Fibroblast of gingiva (primary cell): ENCODE results near the gene HOXA11.

Experiments used
- DNase-seq: peaks from one replicate; pipeline ENCODE4 v3.0.0-alpha.2; 2011; ENCODE audit warnings: low read depth

The HOXA11 gene

DNA sequence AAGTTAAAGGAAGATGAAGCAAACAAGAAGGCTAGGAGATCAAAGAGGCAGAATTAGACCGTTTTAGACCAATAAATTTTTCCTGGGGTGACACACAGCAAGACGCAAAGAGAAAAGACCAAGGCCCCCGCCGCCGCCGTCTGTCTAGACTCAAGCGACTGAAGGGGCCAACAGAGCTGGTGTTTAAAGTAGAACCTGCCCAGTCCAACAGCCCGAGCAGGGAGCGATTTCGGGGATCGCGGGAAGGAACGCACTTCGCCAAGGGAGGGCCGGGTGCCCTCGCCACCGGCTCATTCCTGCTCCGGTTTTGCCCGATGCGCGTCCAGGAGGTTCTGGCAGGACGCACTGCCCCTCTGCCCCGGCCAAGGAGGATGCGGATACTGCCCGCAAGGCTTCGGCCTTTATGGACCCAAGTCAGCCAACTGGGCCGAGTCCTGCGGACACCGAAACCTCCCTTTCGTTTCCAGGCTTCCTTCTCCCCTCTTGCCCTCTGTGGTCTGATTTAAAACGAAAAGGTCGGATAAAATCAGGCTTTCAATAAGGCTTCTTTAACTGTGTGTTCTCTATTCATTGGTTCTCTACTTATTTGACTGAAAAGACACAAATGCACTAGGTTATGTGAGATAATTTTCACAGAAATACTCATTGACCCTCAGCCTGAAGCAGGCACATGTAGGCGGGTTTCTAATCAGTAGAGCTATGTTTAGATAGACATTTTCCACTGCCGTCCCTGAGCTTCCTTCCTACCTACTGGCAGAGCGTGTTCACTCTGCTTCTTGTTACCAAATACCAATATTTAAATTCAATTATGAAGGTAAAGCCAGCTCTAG is 26.4 kb downstream of the HOXA11 start:
- no peak for DNase-seq

DNA sequence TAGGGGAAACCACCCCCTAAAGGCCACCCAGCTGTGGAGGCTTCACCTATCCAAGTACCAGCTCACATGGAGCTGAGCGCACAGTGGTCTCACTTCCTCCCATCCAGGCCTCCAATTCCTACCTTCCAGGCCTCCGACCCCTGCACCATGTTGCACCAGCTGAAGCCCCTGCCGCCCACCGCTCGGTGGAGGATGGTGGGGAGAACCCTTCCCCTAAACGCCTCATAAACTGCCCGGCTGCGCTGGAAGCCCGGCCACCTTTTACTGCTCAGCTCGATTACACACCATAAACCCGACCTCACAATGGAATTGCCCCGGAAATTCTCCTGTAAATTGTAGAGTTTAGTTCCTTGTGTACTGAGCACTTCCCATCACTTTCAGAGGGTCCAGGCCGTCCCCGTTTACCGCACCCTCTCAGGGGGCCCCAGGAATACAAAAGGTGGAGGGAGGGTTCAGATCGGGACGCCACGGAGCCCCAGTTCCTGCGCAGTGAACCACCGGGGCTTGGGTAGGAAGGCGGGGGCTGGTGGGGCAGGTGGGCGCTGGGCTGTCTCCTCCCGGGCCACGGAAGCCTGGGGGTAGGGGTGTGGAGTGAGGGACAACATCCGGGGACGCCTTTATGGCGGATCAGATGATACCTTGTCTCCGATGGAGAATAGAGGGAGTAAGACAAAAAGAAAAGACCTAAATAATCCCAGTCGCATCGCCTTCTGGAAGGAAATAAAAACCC is 27.2 kb downstream of the HOXA11 start:
- no peak for DNase-seq

DNA sequence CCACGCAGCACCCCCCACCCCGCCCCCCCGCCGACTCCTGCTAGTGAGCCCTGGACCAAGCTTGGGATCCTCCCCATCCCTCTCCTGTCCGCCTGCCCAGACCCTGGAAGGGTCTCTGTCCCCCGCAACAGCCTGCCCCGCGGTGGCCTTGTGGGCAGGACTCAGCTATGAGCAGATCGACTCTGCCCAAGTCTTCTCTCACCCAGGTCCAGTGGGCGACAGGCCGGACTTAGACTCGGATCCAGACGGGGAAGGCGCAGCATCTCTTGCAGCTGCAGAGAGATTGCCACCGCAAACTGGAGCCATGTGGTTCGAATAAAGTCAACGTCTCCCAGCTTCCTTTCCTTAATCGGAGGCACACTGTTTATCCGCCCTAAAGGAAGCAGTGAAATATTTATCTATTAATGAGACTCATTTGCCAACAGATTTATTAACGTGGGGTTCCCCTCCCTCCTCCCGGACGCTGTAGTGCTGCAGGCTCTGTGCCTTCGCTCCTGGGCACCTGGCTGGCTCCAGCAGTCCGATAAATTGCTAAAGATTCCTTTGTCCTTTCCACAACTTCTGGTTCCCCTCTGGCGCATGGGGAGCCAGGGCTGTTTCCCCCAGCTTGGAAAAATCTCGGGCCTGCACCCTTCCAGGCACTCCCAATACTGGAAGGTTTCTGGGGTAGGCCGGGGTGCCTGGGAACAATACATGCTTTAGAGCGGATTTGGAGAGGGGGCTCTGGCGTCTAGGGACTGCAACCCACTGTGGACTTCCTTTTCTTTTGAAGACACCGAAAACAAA is 27.9 kb downstream of the HOXA11 start:
- no peak for DNase-seq

DNA sequence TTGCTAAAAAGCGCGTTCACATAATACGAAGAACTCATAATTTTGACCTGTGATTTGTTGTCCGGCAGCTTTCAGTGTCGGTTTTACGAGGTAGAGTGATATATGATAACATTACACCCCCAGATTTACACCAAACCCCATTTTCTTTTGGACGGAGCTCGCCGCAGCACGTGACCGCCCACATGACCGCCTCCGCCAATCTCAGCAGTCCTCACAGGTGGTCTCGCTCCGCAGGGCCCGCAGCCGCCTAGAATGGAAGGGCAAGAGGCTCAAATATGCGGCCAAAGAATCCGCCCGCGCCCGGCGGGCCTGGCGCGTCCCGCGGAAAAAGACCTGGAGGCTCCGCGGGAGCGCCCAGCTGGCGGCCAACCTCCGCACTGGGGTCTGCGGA is 28.5 kb downstream of the HOXA11 start, which contains the start of gene HOXA7:
Gene HOXA7, minus strand, starts transcription at position 168 of the 391 bp plus-strand sequence. Its CDS starts 130 bp downstream, at position 38.
- DNase-seq, result no peak

DNA sequence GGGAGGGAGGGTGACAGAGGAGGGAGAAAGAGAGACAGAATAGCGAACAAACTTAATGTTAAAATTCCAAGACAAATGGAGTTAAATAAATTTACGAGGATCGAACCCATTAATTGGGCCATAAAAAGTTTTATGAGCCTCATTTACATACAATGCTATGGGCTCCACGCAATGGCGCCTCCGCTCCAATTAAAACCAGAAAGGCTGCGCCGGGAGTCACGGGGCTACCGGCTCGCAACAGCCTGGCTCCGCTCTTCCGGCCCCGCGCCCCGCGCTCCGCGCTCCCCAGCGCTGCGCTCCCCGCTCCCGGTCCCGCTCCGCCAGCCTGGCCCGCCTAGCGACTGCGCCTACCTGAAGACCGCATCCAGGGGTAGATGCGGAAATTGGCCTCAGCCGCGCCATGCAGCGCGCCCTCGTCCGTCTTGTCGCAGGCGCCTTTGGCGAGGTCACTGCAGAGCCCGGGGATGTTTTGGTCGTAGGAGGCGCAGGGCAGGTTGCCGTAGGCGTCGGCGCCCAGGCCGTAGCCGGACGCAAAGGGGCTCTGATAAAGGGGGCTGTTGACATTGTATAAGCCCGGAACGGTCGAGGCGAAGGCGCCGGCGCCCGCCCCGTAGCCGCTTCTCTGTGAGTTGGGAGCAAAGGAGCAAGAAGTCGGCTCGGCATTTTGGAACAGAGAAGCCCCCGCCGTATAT is 29.1 kb downstream of the HOXA11 start:
- DNase-seq, result no peak

DNA sequence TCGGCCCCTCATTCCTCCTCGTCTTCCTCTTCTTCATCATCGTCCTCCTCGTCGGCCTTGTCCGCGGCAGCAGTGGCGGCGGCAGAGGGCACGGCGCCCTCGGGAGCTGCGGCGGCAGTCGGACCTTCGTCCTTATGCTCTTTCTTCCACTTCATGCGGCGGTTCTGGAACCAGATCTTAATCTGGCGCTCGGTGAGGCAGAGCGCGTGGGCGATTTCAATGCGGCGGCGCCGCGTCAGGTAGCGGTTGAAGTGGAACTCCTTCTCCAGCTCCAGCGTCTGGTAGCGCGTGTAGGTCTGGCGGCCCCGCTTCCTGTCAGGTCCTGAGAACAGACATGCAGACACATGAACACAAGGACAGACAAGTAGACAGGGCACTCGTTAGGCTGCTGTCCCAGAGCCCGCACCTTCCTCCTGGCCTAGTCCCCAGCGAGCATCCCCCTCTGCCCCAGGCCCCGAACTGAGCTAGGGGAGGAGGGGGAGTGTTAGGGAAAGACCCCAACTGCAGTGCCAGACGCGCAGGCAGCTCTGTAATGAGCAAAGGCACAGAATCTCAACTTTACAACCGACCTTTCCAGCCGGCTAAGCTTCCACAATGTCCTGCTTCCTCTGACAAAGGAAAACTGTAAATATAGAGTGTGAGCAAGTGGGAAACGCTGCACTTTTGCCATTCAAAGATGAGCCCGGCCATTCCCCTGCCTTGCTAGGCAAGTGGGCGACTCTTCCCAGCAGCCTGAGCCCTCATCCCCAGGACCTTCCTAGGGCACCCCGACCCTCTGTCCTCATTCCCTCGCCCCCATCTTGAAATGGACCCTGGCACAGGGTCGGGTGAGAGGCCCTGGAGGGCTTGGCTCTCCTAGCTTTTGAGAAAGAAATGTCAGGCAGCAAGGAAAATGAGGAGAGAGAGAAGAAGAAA is 29.9 kb downstream of the HOXA11 start:
- DNase-seq, result no peak

DNA sequence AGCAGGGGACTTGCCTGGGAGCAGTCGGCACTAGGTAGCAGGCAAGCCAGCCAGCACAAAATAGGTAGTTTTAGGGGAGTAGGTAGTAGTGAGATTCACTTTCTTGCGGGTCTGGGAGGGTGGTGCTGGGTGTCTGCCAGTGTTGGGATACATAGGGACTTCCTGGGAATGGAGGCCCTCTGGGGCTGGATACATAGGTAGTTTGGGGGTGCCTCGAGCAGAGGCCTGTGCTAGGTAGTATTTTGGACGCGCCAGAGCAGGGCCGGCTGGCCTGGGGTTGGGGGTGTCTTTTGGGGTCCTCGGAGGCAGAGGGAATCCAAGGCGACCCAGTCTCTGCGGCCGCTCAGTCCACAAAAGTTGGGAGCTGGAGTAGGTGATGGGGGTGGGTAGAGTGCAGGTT is 30.7 kb downstream of the HOXA11 start:
- no peak for DNase-seq

DNA sequence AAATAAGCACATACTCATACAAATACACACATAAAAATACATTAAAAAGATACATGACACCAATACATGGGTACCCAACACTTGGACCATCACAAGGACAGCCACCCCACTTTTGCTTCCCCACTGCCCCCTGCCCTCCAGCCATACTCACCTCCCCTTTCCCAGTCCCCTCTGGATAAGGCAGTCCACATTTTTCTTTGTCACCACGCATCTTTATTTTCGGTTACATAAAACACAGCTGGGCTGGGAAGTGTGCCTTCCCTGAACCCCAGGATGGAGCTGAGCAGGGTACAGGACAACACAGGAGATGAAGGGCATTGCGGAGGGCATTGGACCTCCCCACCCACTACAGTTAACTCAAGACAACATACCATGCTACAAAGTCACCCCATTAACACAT is 31.5 kb downstream of the HOXA11 start:
- no peak for DNase-seq

DNA sequence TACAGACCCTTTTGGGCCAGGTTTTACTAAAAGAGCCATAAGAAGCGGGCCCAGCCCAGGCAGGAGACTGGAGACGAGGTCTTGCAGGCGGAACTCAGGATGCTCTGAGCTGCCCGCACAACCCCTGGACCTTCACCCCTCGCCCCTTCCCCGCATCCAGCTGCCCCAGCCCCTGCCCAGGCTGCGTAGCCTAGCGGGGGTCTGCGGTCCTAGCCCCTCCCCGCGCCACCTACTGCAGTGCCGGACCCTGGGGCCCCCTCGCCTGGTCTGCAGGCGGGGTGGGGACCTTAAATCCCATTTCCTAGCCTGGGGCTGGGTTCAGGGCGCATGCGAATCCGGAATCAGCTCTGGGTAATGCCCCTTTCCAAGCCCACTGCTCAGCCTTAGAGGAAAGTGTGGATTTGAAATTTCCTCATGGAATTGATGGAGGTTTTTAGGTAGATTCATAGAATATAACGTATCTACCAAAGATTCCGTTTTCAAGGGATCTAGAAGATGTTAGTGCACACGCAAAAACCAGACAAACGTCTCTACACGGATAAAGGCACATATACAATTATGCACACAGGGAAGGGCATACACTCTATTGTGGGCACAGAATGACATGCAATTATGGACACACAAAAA is 32.1 kb downstream of the HOXA11 start:
- DNase-seq, result no peak

DNA sequence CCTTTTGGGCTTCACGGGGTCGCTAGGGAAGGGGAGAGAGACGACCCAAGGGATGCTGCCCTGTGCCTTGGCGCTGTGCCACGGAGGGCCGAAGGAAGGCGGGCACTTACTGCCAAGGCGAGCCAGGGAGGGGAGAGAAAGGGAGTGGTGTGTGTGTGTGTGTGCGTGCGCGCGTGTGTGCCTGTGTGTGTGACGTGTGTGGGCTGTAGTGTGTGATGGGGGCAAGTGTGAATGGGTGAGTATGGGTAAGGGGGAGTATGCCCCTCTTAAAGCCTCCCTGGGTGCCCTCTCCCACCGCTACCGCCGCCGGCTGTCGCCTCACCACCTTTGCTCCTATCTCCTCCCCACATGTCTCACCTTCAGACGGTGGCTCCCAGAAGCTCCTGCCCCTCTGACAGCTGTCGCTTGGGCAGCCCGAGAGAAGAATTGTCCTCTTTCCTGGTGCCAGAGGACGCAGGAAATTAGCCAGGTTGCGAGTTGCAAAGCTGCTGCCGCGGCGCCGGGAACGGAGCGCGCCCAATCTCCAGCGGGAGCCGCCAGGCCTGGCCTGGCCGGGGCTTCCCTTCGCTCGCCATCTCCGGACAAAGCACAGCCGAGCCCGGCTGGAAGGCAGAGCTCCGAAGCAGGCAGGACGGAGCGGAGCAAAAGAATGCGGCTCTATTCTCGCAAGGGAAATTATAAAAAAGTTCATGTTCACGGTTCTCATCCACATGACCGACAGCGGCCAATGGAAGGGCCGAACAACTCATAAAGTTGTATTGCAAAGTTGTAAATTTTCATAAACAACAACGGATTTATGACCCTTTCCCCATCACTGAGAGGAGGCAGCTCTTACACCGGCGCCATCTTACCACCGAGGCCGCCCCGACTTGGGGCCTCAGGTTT is 32.9 kb downstream of the HOXA11 start, which contains the start of gene HOXA3:
Gene HOXA3, minus strand, starts transcription at position 653 of the 885 bp plus-strand sequence. CDS start 41,943 bp downstream, outside the sequence.
- DNase-seq, result no peak

DNA sequence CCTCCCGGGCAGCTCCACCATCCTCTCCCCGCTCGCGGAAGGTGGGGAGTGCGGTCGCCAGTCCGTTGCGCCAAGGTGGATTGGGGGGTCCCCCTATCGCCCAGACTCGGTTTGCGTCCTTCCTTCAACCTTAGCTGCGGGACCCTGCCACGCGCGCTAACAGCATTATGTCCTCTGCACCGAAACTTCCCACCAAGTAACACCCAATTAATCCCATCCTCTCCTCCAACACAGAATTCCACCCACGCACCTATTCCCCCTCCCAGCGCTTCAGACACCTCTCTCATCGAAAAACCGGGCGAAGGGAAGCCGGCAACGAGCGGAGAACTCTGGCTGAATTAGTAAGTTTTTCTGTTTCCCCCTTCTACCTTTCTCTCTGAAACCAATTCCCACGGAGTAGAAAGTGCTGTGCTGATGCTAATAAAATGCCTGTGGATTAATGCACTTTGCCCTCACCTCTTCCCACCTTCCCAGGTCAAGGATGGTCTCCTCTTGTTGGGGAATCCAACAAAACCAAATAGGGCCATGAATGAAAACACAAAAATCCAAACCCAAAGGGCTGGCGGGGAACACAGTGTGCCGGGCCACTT is 33.6 kb downstream of the HOXA11 start:
- no peak for DNase-seq

DNA sequence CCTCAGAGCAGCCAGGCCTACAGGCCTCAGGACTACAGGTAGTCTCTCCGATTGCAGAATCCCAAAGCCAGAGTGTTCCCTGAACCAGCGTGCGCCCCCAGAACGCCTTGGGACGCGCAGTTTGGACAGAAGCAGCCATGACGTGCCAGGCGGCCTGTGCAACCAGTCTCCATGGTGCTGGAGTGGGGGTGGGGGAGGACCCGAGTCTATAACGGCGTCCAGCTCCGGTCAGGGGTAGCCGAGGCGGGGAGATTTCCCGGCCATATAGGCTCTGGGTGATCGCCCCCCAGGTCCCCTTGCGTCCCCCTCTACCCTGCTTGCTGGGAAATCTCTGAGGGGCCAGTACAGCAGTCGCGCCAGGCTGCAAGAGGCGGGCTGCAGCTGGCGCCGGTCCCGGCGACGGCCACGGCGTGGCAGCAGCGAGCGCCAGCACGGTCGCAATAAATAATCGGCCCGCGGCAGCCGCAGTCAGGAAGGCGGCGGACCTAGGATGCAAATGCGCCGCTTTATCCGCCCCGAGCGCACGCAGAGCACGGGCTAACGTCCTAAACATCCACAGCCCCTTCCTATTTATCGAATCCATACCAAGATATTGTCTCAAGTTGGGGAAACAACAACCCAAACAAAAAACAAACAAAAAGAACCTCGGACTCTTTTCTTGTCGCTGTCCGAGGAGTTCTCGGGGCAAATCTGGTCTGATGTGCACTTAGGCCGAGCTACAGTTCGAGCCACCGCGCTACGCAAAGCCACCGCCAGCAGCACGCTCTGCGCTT is 34.3 kb downstream of the HOXA11 start:
- peak; percentile 45 for DNase-seq

DNA sequence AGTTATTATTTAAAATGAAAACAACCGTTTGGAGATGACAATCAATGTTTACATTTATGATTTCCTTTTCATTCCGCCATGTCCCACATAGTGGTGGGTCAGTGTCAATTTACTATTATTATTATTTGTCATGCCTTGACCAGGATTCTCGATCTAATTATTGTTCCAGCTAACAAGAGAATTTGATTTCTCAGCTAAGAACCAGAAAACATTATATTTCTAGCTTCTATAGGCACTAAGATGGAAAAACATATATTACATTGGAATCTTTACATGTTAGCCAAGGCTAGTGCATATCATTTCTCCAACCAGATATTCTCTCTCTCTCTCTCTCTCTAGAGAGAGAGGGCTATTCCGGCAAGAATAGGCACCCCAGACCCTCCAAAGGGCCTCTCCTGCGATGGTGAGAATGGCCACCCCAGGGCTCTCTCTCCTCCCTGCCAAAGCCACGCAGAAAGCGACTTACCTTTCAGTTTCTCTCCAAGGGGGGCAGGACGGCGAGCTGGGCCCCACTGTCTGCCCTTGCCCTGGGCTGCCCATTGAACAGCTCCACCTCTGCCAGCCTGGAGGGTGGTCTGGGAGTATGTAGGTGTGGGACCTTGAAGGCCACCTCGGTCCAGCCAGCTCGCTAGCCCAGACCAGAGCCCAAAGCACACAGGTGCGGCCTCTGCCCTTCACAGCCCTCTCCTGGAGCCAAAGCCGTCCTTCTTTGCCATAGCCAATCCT is 35.0 kb downstream of the HOXA11 start:
- DNase-seq, result no peak

DNA sequence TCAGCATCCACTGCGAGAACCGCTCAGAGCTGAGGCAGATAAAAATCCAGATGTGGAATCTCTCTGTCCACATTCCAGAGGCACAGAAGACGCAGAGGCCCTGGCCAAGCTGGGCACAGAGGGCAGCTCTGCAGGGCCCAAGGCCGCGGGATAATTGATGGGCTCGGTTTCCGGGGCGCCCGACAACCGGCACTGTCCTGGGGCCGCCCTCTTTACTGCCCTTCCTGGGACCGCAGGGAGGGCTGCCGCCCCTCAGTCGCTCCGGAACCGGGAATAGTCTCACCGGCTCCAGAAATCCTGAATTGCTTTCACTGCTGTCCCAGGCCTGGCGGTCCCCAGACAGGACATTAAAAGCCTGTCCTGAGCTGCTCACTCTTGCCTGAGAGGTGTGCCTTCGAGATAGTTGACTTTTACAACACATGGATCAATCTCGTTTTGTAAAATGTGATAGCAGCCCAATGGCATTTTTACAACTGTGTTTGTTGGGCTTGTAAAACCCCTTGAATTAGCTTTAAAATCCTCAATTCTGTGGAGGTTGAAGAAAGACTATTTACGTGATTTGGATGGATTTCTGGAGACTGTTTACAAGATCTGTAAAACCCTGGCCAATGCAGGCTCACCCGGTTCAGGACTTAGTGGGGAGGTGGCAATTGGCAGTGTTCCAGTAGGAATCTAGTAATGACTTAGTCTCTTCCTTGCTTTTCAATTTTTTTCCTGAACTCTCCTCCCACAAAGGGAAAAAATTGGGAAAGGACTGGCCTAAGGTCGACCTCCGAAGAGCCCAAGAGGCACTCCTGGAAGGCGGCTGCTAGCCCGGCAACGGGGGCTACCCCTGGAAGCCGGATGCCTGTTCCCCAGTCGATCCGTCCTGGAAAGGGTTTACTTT is 36.0 kb downstream of the HOXA11 start:
- DNase-seq, result no peak

DNA sequence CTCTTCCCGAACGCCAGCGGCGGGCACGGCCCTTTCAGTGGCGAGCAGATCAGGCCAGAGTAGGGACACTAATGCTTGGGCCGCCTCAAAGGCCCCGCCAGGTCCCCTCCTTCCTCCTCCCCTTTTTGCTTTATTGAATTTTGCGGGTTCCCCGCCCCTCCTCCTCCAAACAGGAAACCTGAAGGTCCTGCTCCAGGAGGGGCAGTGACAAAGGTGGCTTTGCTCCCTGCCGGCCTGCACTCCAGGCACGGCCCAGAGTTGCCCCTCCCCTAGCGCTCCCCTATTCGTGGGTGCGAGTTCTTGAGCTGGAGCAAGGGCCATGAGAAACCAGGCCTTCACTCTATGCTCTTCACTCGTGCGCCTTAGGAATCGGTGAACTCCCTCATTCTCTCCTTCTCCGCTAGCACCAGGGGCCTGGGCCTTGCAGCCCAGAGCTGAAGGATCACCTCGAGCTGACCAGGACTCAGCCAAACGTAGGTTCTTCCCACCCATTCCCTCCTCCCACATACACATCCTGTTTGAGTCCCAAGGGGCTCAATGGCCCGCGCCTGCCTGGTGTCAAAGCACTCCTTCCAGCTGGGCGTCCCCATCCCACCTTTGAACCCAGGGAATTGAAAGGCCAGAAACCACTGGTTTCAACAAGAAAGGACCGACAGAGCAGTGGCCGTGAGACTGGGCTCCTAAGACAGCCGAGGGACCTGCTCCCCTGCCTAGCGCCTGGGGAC is 36.8 kb downstream of the HOXA11 start:
- DNase-seq, result no peak
